Right ventricle myocardium superior (tissue), 1 donor: ENCODE measurements around the gene HMHB1. TPM values are rescaled to one million over a fixed set of nuclear protein-coding genes. Genes with fewer than 3 reads are reported as not detected.
"Not testable (repeated sequence)": the region's sequence is repeated elsewhere in the genome, so short reads cannot be mapped to it uniquely, and the experiment has no call there.

Experiments
- ATAC-seq: fragments of 200-7000 bp; cut with Tn5 transposase; one replicate; pipeline ENCODE4 v1.9.1; 2020; ENCODE audit warnings: mild to moderate bottlenecking; ENCODE audit not compliant: poor library complexity
- DNase-seq: peaks from one replicate; pipeline ENCODE4 v3.0.0-alpha.2; 2020
- intact Hi-C: fragments of 100-400 bp; cut with DNase I; formaldehyde crosslinking; loops from one replicate; pipeline ENCODE4 v1.11.2; 2022
- total RNA-seq: library from RNA; stranded (reverse); fragmentation: NEBNext Ultra II Directional; extraction: Animal tissue kit (Norgen Biotek cat#: 25700); gene quantifications from one replicate; pipeline ENCODE4 v1.2.1, GENCODE V29; 2021
- donor health status: DM: no; HTN: yes; CAD: no; lungs with severe emphysema.

Gene HMHB1
- total RNA-seq, 1 donor from 2014 or later = not detected

GRCh38 chr5:143796753-143797152, 15.2 kb upstream of the HMHB1 start:
- intact Hi-C loops = no loop called here
- DNase-seq (no peak), ATAC-seq (no peak)

- ATAC-seq = peak; percentile 36
- intact Hi-C loops = no loop called here
- no peak for DNase-seq
Measured at GRCh38 chr5:143800715-143801114, 11.2 kb upstream of the HMHB1 start.

- intact Hi-C loops = no loop called here
- DNase-seq = no peak
- ATAC-seq = no peak
Measured at GRCh38 chr5:143801252-143801939, 10.6 kb upstream of the HMHB1 start.

- DNase-seq (no peak), ATAC-seq (no peak)
- intact Hi-C loops = no loop called here
Measured at GRCh38 chr5:143805861-143806260, 6.1 kb upstream of the HMHB1 start.

- no peak for ATAC-seq
- intact Hi-C loops = no loop called here
- DNase-seq = no peak
Measured at GRCh38 chr5:143806579-143806978, 5.4 kb upstream of the HMHB1 start.

GRCh38 chr5:143807401-143807800, 4.6 kb upstream of the HMHB1 start:
- ATAC-seq (no peak), DNase-seq (no peak)
- intact Hi-C loops = no loop called here

GRCh38 chr5:143816370-143816769, 4.4 kb downstream of the HMHB1 start:
- DNase-seq, ATAC-seq: not testable (repeated sequence)

GRCh38 chr5:143819716-143820115, 7.8 kb downstream of the HMHB1 start:
- DNase-seq = no peak
- ATAC-seq = no peak
- intact Hi-C loops = loop anchor here (10.0 kb wide), 1 partner anchor 895 kb away; no protein-coding TSS in a partner anchor

More at GRCh38 chr5:143816370-143816769, 4.4 kb downstream of the HMHB1 start:
- intact Hi-C loops = not testable (repeated sequence)

GRCh38 chr5:143820451-143820850, 8.5 kb downstream of the HMHB1 start:
- DNase-seq = no peak
- no peak for ATAC-seq
- intact Hi-C loops = loop anchor here (10.0 kb wide), 1 partner anchor 896 kb away; no protein-coding TSS in a partner anchor

GRCh38 chr5:143824851-143825720, 13.1 kb downstream of the HMHB1 start:
- peak; percentile 98 for ATAC-seq
- intact Hi-C loops = loop anchor here (5.0 to 10.0 kb wide), 2 partner anchors 423 to 900 kb away; partner anchors contain the start of gene NR3C1

GRCh38 chr5:143826951-143827444, 15.0 kb downstream of the HMHB1 start:
- intact Hi-C loops = loop anchor here (5.0 to 10.0 kb wide), 2 partner anchors 425 to 902 kb away; partner anchors contain the start of gene NR3C1
- ATAC-seq (no peak), DNase-seq (no peak)

More at GRCh38 chr5:143824851-143825720, 13.1 kb downstream of the HMHB1 start:
- DNase-seq = peak; percentile 86

- ATAC-seq (no peak), DNase-seq (no peak)
- intact Hi-C loops = loop anchor here (5.0 to 10.0 kb wide), 2 partner anchors 426 to 904 kb away; partner anchors contain the start of gene NR3C1
Measured at GRCh38 chr5:143828710-143829109, 16.7 kb downstream of the HMHB1 start.

GRCh38 chr5:143833177-143833576, 21.2 kb downstream of the HMHB1 start:
- DNase-seq = no peak

GRCh38 chr5:143835251-143835650, 23.3 kb downstream of the HMHB1 start:
- no peak for ATAC-seq
- intact Hi-C loops = no loop called here
- no peak for DNase-seq

More at GRCh38 chr5:143833177-143833576, 21.2 kb downstream of the HMHB1 start:
- no peak for ATAC-seq
- intact Hi-C loops = no loop called here

- DNase-seq = no peak
- intact Hi-C loops = no loop called here
- ATAC-seq = no peak
Measured at GRCh38 chr5:143836161-143836725, 24.3 kb downstream of the HMHB1 start.

- intact Hi-C loops = no loop called here
- no peak for DNase-seq
- peak; percentile 55 for ATAC-seq
Measured at GRCh38 chr5:143837306-143837848, 25.4 kb downstream of the HMHB1 start.

GRCh38 chr5:143841446-143841845, 29.5 kb downstream of the HMHB1 start:
- no peak for ATAC-seq
- no peak for DNase-seq
- intact Hi-C loops = no loop called here

GRCh38 chr5:143842920-143843319, 31.0 kb downstream of the HMHB1 start:
- DNase-seq = no peak
- no peak for ATAC-seq
- intact Hi-C loops = no loop called here

- intact Hi-C loops = no loop called here
- no peak for DNase-seq
- no peak for ATAC-seq
Measured at GRCh38 chr5:143843461-143843860, 31.5 kb downstream of the HMHB1 start.
